ENCODE data around the gene SEC14L1.

- TF ChIP-seq CTCF (IDR thresholded peaks at IDR 0.05; ENCODE audit: borderline replicate concordance, extremely low read depth, low read length, poor library complexity, severe bottlenecking) (no peak), EZH2 (IDR thresholded peaks at IDR 0.05; ENCODE audit: borderline replicate concordance, low read depth, low read length, severe bottlenecking) (no peak)
Observed at GRCh38 chr17:77153999-77154586, 13.3 kb downstream of the SEC14L1 start.
